ENCODE measurements around the gene IFIT3.

The IFIT3 gene

DNA sequence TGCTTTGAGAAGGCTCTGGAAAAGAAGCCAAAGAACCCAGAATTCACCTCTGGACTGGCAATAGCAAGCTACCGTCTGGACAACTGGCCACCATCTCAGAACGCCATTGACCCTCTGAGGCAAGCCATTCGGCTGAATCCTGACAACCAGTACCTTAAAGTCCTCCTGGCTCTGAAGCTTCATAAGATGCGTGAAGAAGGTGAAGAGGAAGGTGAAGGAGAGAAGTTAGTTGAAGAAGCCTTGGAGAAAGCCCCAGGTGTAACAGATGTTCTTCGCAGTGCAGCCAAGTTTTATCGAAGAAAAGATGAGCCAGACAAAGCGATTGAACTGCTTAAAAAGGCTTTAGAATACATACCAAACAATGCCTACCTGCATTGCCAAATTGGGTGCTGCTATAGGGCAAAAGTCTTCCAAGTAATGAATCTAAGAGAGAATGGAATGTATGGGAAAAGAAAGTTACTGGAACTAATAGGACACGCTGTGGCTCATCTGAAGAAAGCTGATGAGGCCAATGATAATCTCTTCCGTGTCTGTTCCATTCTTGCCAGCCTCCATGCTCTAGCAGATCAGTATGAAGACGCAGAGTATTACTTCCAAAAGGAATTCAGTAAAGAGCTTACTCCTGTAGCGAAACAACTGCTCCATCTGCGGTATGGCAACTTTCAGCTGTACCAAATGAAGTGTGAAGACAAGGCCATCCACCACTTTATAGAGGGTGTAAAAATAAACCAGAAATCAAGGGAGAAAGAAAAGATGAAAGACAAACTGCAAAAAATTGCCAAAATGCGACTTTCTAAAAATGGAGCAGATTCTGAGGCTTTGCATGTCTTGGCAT lies 21.1 kb upstream of the IFIT3 start:
- H3K36me3 ChIP-seq (ENCODE audit: low read depth): no peaks in the 10 kb centered on the region
- no peaks in the 10 kb centered on the region for H3K9me3 ChIP-seq (ENCODE audit: severe bottlenecking)
- DNase-seq (ENCODE audit: low spot score) (no peak), ATAC-seq (ENCODE audit: low read depth) (no peak)
- TF ChIP-seq, protein P1, sequence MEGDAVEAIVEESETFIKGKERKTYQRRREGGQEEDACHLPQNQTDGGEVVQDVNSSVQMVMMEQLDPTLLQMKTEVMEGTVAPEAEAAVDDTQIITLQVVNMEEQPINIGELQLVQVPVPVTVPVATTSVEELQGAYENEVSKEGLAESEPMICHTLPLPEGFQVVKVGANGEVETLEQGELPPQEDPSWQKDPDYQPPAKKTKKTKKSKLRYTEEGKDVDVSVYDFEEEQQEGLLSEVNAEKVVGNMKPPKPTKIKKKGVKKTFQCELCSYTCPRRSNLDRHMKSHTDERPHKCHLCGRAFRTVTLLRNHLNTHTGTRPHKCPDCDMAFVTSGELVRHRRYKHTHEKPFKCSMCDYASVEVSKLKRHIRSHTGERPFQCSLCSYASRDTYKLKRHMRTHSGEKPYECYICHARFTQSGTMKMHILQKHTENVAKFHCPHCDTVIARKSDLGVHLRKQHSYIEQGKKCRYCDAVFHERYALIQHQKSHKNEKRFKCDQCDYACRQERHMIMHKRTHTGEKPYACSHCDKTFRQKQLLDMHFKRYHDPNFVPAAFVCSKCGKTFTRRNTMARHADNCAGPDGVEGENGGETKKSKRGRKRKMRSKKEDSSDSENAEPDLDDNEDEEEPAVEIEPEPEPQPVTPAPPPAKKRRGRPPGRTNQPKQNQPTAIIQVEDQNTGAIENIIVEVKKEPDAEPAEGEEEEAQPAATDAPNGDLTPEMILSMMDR (IDR thresholded peaks at IDR 0.05; ENCODE audit: poor library complexity, severe bottlenecking): no peak
- H3K4me3 ChIP-seq (ENCODE audit: severe bottlenecking): no peak overlapping the region
- peaks cover 16% of the 10 kb centered on the region for H3K4me1 ChIP-seq (ENCODE audit: insufficient read depth, poor library complexity, severe bottlenecking)
- no peak overlapping the region for H3K27ac ChIP-seq (ENCODE audit: poor library complexity, severe bottlenecking)
- no peaks in the 10 kb centered on the region for H3K27me3 ChIP-seq (ENCODE audit: insufficient read depth, poor library complexity, severe bottlenecking)

DNA sequence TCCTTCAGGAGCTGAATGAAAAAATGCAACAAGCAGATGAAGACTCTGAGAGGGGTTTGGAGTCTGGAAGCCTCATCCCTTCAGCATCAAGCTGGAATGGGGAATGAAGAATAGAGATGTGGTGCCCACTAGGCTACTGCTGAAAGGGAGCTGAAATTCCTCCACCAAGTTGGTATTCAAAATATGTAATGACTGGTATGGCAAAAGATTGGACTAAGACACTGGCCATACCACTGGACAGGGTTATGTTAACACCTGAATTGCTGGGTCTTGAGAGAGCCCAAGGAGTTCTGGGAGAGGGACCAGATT lies 20.6 kb upstream of the IFIT3 start:
- TF ChIP-seq, protein P1 (IDR thresholded peaks at IDR 0.05; ENCODE audit: poor library complexity, severe bottlenecking): no peak
- H3K4me3 ChIP-seq (ENCODE audit: severe bottlenecking): no peak overlapping the region
- no peaks in the 10 kb centered on the region for H3K27me3 ChIP-seq (ENCODE audit: insufficient read depth, poor library complexity, severe bottlenecking)
- DNase-seq (ENCODE audit: low spot score) (no peak), ATAC-seq (ENCODE audit: low read depth) (no peak)
- peaks cover 13% of the 10 kb centered on the region for H3K4me1 ChIP-seq (ENCODE audit: insufficient read depth, poor library complexity, severe bottlenecking)
- H3K27ac ChIP-seq (ENCODE audit: poor library complexity, severe bottlenecking): no peak overlapping the region
- no peaks in the 10 kb centered on the region for H3K36me3 ChIP-seq (ENCODE audit: low read depth)
- no peaks in the 10 kb centered on the region for H3K9me3 ChIP-seq (ENCODE audit: severe bottlenecking)

DNA sequence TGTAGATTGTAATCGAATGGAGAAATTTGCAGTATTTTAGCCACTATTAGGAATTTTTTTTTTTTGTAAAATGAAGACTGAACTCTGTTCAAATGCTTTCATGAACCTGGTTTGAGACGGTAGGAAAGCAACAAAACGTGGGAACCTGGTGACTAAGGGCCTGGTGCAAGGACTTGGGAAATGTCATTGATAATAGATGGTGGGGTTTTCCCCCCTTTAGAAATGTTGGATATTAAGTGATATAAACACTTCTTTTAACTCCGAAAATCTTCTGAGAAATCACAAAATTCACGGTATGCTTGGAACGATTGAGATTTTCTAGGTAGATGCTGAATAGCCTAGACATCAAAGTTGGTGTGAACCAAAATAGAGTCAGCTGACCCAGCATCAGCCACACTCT lies 19.5 kb upstream of the IFIT3 start:
- no peak for DNase-seq (ENCODE audit: low spot score)
- Histone ChIP-seq H3K27me3 (ENCODE audit: insufficient read depth, poor library complexity, severe bottlenecking) (no peaks in the 10 kb centered on the region), H3K9me3 (ENCODE audit: severe bottlenecking) (no peaks in the 10 kb centered on the region), H3K27ac (ENCODE audit: poor library complexity, severe bottlenecking) (no peak overlapping the region), H3K4me1 (ENCODE audit: insufficient read depth, poor library complexity, severe bottlenecking) (peaks cover 3% of the 10 kb centered on the region), H3K4me3 (ENCODE audit: severe bottlenecking) (no peak overlapping the region), H3K36me3 (ENCODE audit: low read depth) (no peaks in the 10 kb centered on the region)
- no peak for ATAC-seq (ENCODE audit: low read depth)
- TF ChIP-seq, protein P1 (IDR thresholded peaks at IDR 0.05; ENCODE audit: poor library complexity, severe bottlenecking): no peak

DNA sequence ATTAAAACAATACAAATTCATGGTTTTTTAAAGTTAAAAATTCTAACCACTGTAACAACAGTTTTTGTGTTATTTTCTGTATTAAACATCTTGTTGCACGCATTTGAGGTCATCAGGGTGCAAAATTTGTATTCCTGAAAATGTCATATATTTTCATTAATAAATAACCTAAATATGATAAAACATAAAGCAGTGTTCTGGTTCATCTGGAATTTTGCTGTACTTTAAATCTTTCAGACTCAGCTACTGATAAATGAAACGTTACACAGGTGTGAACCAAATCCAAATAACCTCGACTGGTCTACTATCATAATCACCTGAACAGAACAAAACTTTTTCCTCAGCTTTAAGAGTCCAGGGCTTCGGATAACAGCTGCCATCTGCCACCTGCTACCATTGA lies 19.1 kb upstream of the IFIT3 start:
- Histone ChIP-seq H3K4me3 (ENCODE audit: severe bottlenecking) (no peak overlapping the region), H3K27ac (ENCODE audit: poor library complexity, severe bottlenecking) (no peak overlapping the region), H3K4me1 (ENCODE audit: insufficient read depth, poor library complexity, severe bottlenecking) (no peaks in the 10 kb centered on the region), H3K9me3 (ENCODE audit: severe bottlenecking) (no peaks in the 10 kb centered on the region), H3K36me3 (ENCODE audit: low read depth) (no peaks in the 10 kb centered on the region), H3K27me3 (ENCODE audit: insufficient read depth, poor library complexity, severe bottlenecking) (no peaks in the 10 kb centered on the region)
- ATAC-seq (ENCODE audit: low read depth) (no peak), DNase-seq (ENCODE audit: low spot score) (no peak)
- TF ChIP-seq, protein P1 (IDR thresholded peaks at IDR 0.05; ENCODE audit: poor library complexity, severe bottlenecking): no peak

Data from RWPE2 (cell line).